HEK293T (cell line): ENCODE results near the gene PAPSS2.

Experiments
- ARNT ChIP-seq: fragments of 450-650 bp; IDR thresholded peaks from 2 replicates; pipeline ENCODE4 v1.6.1; 2017; ENCODE audit warnings: mild to moderate bottlenecking
- BHLHE40 ChIP-seq: fragments of 450-650 bp; IDR thresholded peaks from 2 replicates; pipeline ENCODE4 v1.6.1; 2016; ENCODE audit warnings: mild to moderate bottlenecking, moderate library complexity, borderline replicate concordance
- FOXA1 ChIP-seq: fragments of 450-650 bp; IDR thresholded peaks from 2 replicates; pipeline ENCODE4 v1.6.1; 2016; ENCODE audit warnings: mild to moderate bottlenecking
- FOXM1 ChIP-seq: fragments of 450-650 bp; IDR thresholded peaks from 2 replicates; pipeline ENCODE4 v1.6.1; 2017; ENCODE audit warnings: mild to moderate bottlenecking, borderline replicate concordance
- L3MBTL2 ChIP-seq: fragments of 450-650 bp; conservative IDR thresholded peaks from 2 replicates; pipeline ENCODE4 v1.6.1; 2016; ENCODE audit warnings: mild to moderate bottlenecking
- SP1 ChIP-seq: fragments of 450-650 bp; IDR thresholded peaks from 2 replicates; pipeline ENCODE4 v1.6.1; 2017
- TARDBP ChIP-seq: fragments of 450-650 bp; IDR thresholded peaks from 2 replicates; pipeline ENCODE4 v1.6.1; 2016
- ZNF384 ChIP-seq: fragments of 450-650 bp; IDR thresholded peaks from 2 replicates; pipeline ENCODE4 v1.6.1; 2016

GRCh38 chr10:87739703-87740102 is 80.0 kb downstream of the PAPSS2 start:
- TF ChIP-seq TARDBP: no peak
- TF ChIP-seq BHLHE40: no peak
- TF ChIP-seq FOXM1: no peak
- TF ChIP-seq ARNT: no peak
- no peak for TF ChIP-seq L3MBTL2
- TF ChIP-seq FOXA1: no peak
- TF ChIP-seq SP1: no peak
- no peak for TF ChIP-seq ZNF384
